Kidney (tissue), 14 donors: ENCODE results near the gene OSM. TPM values are rescaled to one million over a fixed set of nuclear protein-coding genes. Genes with fewer than 3 reads are reported as not detected.

Source experiments
- DNase-seq, 5 donors: peaks; one replicate each; pipeline ENCODE4 v3.0.0-alpha.2; 2013 to 2020
- FAIRE-seq: peaks from 2 replicates; lab custom pipeline; 2012; peaks lifted over from hg19 to GRCh38; lab: Jason Lieb, UNC
- H3K27ac ChIP-seq, 2 donors: one replicate each; pipeline ENCODE4 v1.7.0; 2013; ENCODE audit warnings: low read depth in 2 of 2, low read length in 2 of 2, inconsistent platforms in 1 of 2
- H3K27me3 ChIP-seq: one replicate; pipeline ENCODE4 v1.7.1; 2013; ENCODE audit warnings: low read length, inconsistent platforms; ENCODE audit not compliant: control insufficient read depth, insufficient read depth
- H3K36me3 ChIP-seq, 3 donors: one replicate each; pipeline versions ENCODE4 v1.7.0 to v1.7.1; 2013; ENCODE audit warnings: low read length in 3 of 3, control low read depth in 1 of 3, inconsistent platforms in 1 of 3; ENCODE audit not compliant: insufficient read depth in 3 of 3, control insufficient read depth in 2 of 3
- H3K4me1 ChIP-seq, 3 donors: one replicate each; pipeline versions ENCODE4 v1.7.0 to v1.7.1; 2013; ENCODE audit warnings: low read length in 3 of 3, inconsistent platforms in 1 of 3, low read depth in 1 of 3; ENCODE audit not compliant: control insufficient read depth in 2 of 3, insufficient read depth in 2 of 3
- H3K4me3 ChIP-seq, 3 donors: one replicate each; pipeline versions ENCODE4 v1.7.0 to v1.8.1; 2013; ENCODE audit warnings: low read length in 3 of 3, control low read depth in 1 of 3, inconsistent platforms in 1 of 3
- H3K9ac ChIP-seq, 3 donors: one replicate each; pipeline versions ENCODE4 v1.7.0 to v1.7.1; 2013; ENCODE audit warnings: low read length in 3 of 3, control low read depth in 1 of 3, inconsistent platforms in 1 of 3
- H3K9me3 ChIP-seq, 3 donors: one replicate each; pipeline versions ENCODE4 v1.7.0 to v1.7.1; 2013; ENCODE audit warnings: low read length in 3 of 3, control low read depth in 1 of 3, inconsistent platforms in 1 of 3; ENCODE audit not compliant: control insufficient read depth in 2 of 3, insufficient read depth in 1 of 3
- intact Hi-C: fragments of 100-400 bp; cut with DNase I; formaldehyde crosslinking; loops from one replicate; pipeline ENCODE4 v1.11.1; 2022
- polyA plus RNA-seq: library from polyadenylated mRNA; stranded (reverse); fragments of 350-450 nt; fragmentation: Illumina TruSeq; extraction: RNeasy Lipid Tissue Mini Kit (QIAGEN cat#74804); gene quantifications from one replicate; pipeline ENCODE4 v1.2.3, GENCODE V29; 2014; ENCODE audit warnings: low read depth, low replicate concordance; ENCODE audit not compliant: insufficient read depth
- total RNA-seq: library from RNA; stranded (reverse); fragmentation: NEBNext Ultra II Directional; extraction: Animal tissue kit (Norgen Biotek cat#: 25700); gene quantifications from one replicate; pipeline ENCODE4 v1.2.1, GENCODE V29; 2021
- TF ChIP-seq, protein P1 (sequence below): IDR thresholded peaks from 3 replicates; pipeline ENCODE4 v1.5.1; 2012; ENCODE audit warnings: mild to moderate bottlenecking, moderate library complexity, borderline replicate concordance; ENCODE audit not compliant: insufficient read depth; ENCODE audit errors: extremely low read depth
- donor health status: control.
- donor health status: control.
- donor health status: control.
- donor health status: control.
- donor health status: control.
- donor health status: DM: yes; HTN: yes; CAD: no.
- donor health status: Normal renal cell carcinoma (clear cell type).

The OSM gene
- total and polyA plus RNA-seq, 2 donors from 2014 or later, result 0.56 to 1.2 TPM

DNA sequence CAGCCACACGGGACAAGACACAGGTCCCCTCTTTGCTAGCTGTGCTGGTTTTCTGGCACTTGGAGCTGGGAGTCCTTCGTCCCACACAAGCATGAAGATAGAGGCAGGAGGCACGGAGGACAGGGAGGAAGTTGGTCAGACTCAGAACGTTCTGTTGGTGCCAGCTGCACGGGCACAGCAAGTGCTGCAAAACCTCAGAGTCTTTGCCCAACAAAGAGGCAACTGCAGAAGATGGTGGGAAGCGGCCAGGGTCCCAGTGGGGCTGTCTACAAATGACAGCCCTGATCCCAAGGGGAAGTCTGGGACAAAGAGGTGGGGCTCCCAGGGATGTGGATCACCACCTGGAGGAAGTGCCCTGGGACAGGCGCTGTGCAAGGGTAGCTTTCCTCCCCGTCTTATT is 9.4 kb upstream of the OSM start:
- intact Hi-C loops, result no loop called here
- Histone ChIP-seq H3K27ac (no peak overlapping the region), H3K4me1 (peaks cover 0 to 8% (median 0%) of the 10 kb centered on the region in 3 donors), H3K4me3 (no peak overlapping the region), H3K36me3 (no peaks in the 10 kb centered on the region), H3K9ac (no peak overlapping the region), H3K9me3 (no peaks in the 10 kb centered on the region), H3K27me3 (no peaks in the 10 kb centered on the region)
- DNase-seq, result no peak
- no peak for FAIRE-seq
- TF ChIP-seq, protein P1, sequence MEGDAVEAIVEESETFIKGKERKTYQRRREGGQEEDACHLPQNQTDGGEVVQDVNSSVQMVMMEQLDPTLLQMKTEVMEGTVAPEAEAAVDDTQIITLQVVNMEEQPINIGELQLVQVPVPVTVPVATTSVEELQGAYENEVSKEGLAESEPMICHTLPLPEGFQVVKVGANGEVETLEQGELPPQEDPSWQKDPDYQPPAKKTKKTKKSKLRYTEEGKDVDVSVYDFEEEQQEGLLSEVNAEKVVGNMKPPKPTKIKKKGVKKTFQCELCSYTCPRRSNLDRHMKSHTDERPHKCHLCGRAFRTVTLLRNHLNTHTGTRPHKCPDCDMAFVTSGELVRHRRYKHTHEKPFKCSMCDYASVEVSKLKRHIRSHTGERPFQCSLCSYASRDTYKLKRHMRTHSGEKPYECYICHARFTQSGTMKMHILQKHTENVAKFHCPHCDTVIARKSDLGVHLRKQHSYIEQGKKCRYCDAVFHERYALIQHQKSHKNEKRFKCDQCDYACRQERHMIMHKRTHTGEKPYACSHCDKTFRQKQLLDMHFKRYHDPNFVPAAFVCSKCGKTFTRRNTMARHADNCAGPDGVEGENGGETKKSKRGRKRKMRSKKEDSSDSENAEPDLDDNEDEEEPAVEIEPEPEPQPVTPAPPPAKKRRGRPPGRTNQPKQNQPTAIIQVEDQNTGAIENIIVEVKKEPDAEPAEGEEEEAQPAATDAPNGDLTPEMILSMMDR, result no peak

DNA sequence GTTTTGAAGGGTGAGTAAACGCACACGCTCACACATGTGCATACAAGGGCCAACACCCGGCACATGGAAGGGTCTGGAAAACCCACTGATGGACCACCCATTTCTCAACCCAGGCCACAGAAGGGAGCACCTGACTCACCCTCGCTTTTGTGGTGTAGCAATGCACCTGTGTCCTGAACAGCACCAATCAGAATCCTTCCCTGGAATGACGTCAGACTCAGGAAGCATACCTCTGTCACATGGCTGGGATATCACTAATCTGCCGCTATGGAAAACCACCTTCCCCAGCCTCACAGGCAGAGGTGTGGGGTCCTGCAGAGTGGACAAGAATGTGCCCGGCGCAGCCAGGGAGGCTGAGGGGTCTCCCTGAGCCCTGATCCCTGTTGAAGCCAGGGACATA is 9.0 kb upstream of the OSM start:
- FAIRE-seq, result no peak
- no peak overlapping the region for H3K4me3 ChIP-seq
- TF ChIP-seq, protein P1, result no peak
- H3K27ac ChIP-seq, result no peak overlapping the region
- peaks cover 0 to 8% (median 0%) of the 10 kb centered on the region in 3 donors for H3K4me1 ChIP-seq
- H3K9me3 ChIP-seq, result no peaks in the 10 kb centered on the region
- intact Hi-C loops, result no loop called here
- DNase-seq, result peak in 1 of 5 donors; percentile 24
- no peaks in the 10 kb centered on the region for H3K36me3 ChIP-seq
- no peaks in the 10 kb centered on the region for H3K27me3 ChIP-seq
- H3K9ac ChIP-seq, result no peak overlapping the region

DNA sequence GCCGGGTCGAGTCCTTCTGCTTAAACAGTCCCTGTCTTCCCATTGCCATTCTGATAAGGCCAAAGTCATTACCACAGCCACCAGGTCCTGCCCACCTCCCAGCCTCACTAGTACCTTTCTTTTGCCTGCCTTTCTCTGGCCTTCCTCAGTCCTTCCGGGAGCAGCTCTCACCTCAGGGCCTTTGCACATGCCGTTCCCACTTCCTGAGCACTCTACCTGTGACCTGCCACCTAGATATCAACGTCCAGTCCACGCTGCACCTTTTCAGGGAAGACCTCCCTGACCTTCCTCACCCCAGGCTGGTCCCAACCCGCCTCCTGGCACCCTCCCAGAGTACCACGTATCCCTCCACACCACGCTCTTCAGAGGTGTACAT is 7.8 kb upstream of the OSM start:
- Histone ChIP-seq H3K4me3 (no peak overlapping the region), H3K4me1 (peaks cover 0 to 8% (median 0%) of the 10 kb centered on the region in 3 donors), H3K36me3 (no peaks in the 10 kb centered on the region), H3K27ac (no peak overlapping the region), H3K9ac (no peak overlapping the region), H3K27me3 (no peaks in the 10 kb centered on the region), H3K9me3 (no peaks in the 10 kb centered on the region)
- intact Hi-C loops, result no loop called here
- TF ChIP-seq, protein P1, result no peak
- no peak for FAIRE-seq
- DNase-seq, result no peak
